Endothelial cell of umbilical vein (primary cell): ENCODE measurements around the gene CCSER1. TPM values are rescaled to one million over a fixed set of nuclear protein-coding genes. Genes with fewer than 3 reads are reported as not detected.

Experiments
- BruUV-seq: library from RNA; stranded (reverse); fragments of 400-500 nt; replicated peaks from 2 replicates; lab custom pipeline; 2021; lab: Mats Ljungman, UMichigan
- CTCF ChIA-PET: fragments of 300-600, 350-600 bp; sonication (Branson Sonifier 250); formaldehyde crosslinking; loops from one replicate; lab custom pipeline; 2021; ENCODE audit warnings: antibody characterized with exemption, inconsistent platforms; lab: Charles Lee
- POLR2A ChIA-PET: fragments of 300-600, 350-600 bp; sonication (Branson Sonifier 250); formaldehyde crosslinking; loops from one replicate; lab custom pipeline; 2021; ENCODE audit warnings: antibody characterized with exemption, inconsistent platforms; lab: Charles Lee
- DNase-seq: peaks from one replicate; pipeline ENCODE4 v3.0.0-alpha.2; 2011; ENCODE audit warnings: low read depth, low spot score
- FAIRE-seq: peaks from 2 replicates; lab custom pipeline; 2011; peaks lifted over from hg19 to GRCh38; lab: Jason Lieb, UNC
- H2AFZ ChIP-seq: 2 replicates; pipeline ENCODE4 v1.6.0; 2012; ENCODE audit warnings: low read depth, low read length, control low read depth, inconsistent platforms
- H3K27ac ChIP-seq: 2 replicates; pipeline ENCODE4 v1.5.1; 2011; ENCODE audit warnings: low read depth, mild to moderate bottlenecking, control low read depth, low read length, moderate library complexity; ENCODE audit not compliant: insufficient read depth
- H3K27me3 ChIP-seq, 2 experiments: 2 replicates each; pipeline versions ENCODE4 v1.6.0 to v1.6.1; 2011; ENCODE audit warnings: low read length in 2 of 2, mixed read lengths in 1 of 2; ENCODE audit not compliant: control insufficient read depth in 2 of 2, insufficient read depth in 2 of 2
- H3K36me3 ChIP-seq, 2 experiments: 2 replicates in 1 of 2; 3 replicates in 1 of 2; pipeline ENCODE4 v1.5.1; 2011; ENCODE audit warnings: low read length in 2 of 2, mild to moderate bottlenecking in 1 of 2, moderate library complexity in 1 of 2; ENCODE audit not compliant: control insufficient read depth in 2 of 2, insufficient read depth in 2 of 2; ENCODE audit errors: extremely low read depth in 1 of 2
- H3K4me1 ChIP-seq: 3 replicates; pipeline ENCODE4 v1.5.1; 2011; ENCODE audit warnings: mild to moderate bottlenecking, low read length; ENCODE audit not compliant: control insufficient read depth, insufficient read depth; ENCODE audit errors: extremely low read depth
- H3K4me2 ChIP-seq: 2 replicates; pipeline ENCODE4 v1.6.1; 2011; ENCODE audit warnings: low read length, control low read depth, mixed read lengths; ENCODE audit not compliant: insufficient read depth
- H3K4me3 ChIP-seq, 3 experiments: fragments of 200-600 bp in 1 of 3; sonication (generic), shearing (Covaris generic) in 1 of 3; replicated peaks in 1 of 3; 2 replicates each; pipeline ENCODE4 v1.5.1; 2011 to 2016; ENCODE audit warnings: control low read depth in 3 of 3, low read length in 3 of 3, mild to moderate bottlenecking in 2 of 3, inconsistent platforms in 1 of 3, low read depth in 1 of 3, moderate library complexity in 1 of 3; ENCODE audit not compliant: insufficient read depth in 1 of 3
- H3K79me2 ChIP-seq: 2 replicates; pipeline ENCODE4 v1.6.0; 2012; ENCODE audit warnings: low read length, inconsistent platforms; ENCODE audit not compliant: control insufficient read depth, insufficient read depth
- H3K9ac ChIP-seq: replicated peaks from 2 replicates; pipeline ENCODE3; 2011; ENCODE audit warnings: low read length, control low read depth; ENCODE audit not compliant: insufficient read depth; ENCODE audit errors: extremely low read depth
- H3K9me1 ChIP-seq: replicated peaks from 3 replicates; pipeline ENCODE4 v1.6.0; 2011; ENCODE audit warnings: mild to moderate bottlenecking, low read length; ENCODE audit not compliant: control insufficient read depth, insufficient read depth; ENCODE audit errors: extremely low read depth
- H3K9me3 ChIP-seq: replicated peaks from 2 replicates; pipeline ENCODE4 v1.5.1; 2012; ENCODE audit warnings: low read length, inconsistent platforms; ENCODE audit not compliant: control insufficient read depth, insufficient read depth
- H4K20me1 ChIP-seq: replicated peaks from 2 replicates; pipeline ENCODE3; 2011; ENCODE audit warnings: mild to moderate bottlenecking, low read length; ENCODE audit not compliant: control insufficient read depth, insufficient read depth; ENCODE audit errors: extremely low read depth
- EZH2 ChIP-seq: IDR thresholded peaks from 2 replicates; pipeline ENCODE4 v1.6.1; 2012; ENCODE audit warnings: borderline replicate concordance, low read depth, mild to moderate bottlenecking, moderate library complexity, low read length, inconsistent platforms; ENCODE audit not compliant: severe bottlenecking
- FOS ChIP-seq: IDR thresholded peaks from 2 replicates; pipeline ENCODE4 v1.6.1; 2011; ENCODE audit warnings: mild to moderate bottlenecking, low read length, moderate library complexity, borderline replicate concordance; ENCODE audit not compliant: insufficient read depth
- GATA2 ChIP-seq: IDR thresholded peaks from 2 replicates; pipeline ENCODE4 v1.7.0; 2011; ENCODE audit warnings: low read depth, mild to moderate bottlenecking, moderate library complexity, mixed read lengths, low read length; ENCODE audit not compliant: insufficient read length, insufficient read depth
- JUN ChIP-seq: IDR thresholded peaks from 2 replicates; pipeline ENCODE4 v1.6.1; 2011; ENCODE audit warnings: borderline replicate concordance, low read depth; ENCODE audit not compliant: insufficient read length, insufficient read depth
- MAX ChIP-seq: IDR thresholded peaks from 2 replicates; pipeline ENCODE4 v1.6.1; 2011; ENCODE audit not compliant: insufficient read depth, insufficient read length
- MYC ChIP-seq: IDR thresholded peaks from one replicate; pipeline ENCODE4 v1.6.1; 2011; ENCODE audit warnings: mild to moderate bottlenecking, low read depth, low read length
- POLR2A ChIP-seq: IDR thresholded peaks from 2 replicates; pipeline ENCODE4 v1.6.1; 2012; ENCODE audit warnings: low read depth, mild to moderate bottlenecking, control low read depth, low read length
- POLR2AphosphoS5 ChIP-seq: IDR thresholded peaks from 2 replicates; pipeline ENCODE4 v1.6.1; 2012; ENCODE audit warnings: low read depth, mild to moderate bottlenecking, control low read depth, low read length, moderate library complexity; ENCODE audit not compliant: insufficient read depth
- dilution Hi-C: fragments of 300-500 bp; cut with MboI; formaldehyde crosslinking; loops from one replicate; pipeline ENCODE4 v1.15.0; 2019; ENCODE audit warnings: low sequenced_read_pairs; ENCODE audit not compliant: extremely low pct_ligation_motif_present
- intact Hi-C: fragments of 100-400 bp; cut with micrococcal nuclease; formaldehyde crosslinking; loops from one replicate; pipeline ENCODE4 v1.10.0; 2022
- polyA plus RNA-seq, 4 experiments: library from polyadenylated mRNA; depleted of rRNA in 3 of 4; stranded (reverse) in 3 of 4; unstranded in 1 of 4; fragments of >200 nt; gene quantifications; 2 replicates each; pipeline versions ENCODE4 v1.2.1 to v1.2.3, GENCODE V29; 2011 to 2012; ENCODE audit warnings: missing spikeins in 1 of 4
- total RNA-seq: library from RNA; stranded (reverse); gene quantifications from 2 replicates; pipeline ENCODE4 v1.2.3, GENCODE V29; 2021
- TF ChIP-seq, protein P1 (sequence below), 2 donors: IDR thresholded peaks; 1 replicate in 1 of 2; 2 replicates in 1 of 2; pipeline ENCODE4 v1.5.1; 2011; ENCODE audit warnings: low read length in 2 of 2, mild to moderate bottlenecking in 2 of 2, moderate library complexity in 2 of 2, control low read depth in 1 of 2, inconsistent platforms in 1 of 2, low read depth in 1 of 2; ENCODE audit not compliant: insufficient read depth in 1 of 2; ENCODE audit errors: extremely low read depth in 1 of 2

Gene CCSER1
- total and polyA plus RNA-seq, 2 donors (not counting 3 experiments of a cell fraction or from before 2014, with no cell fraction given), result 0.11 to 1.8 TPM

GRCh38 chr4:90544532-90545045 is 417.4 kb downstream of the CCSER1 start:
- Histone ChIP-seq H3K4me3 (no peak overlapping the region), H3K27me3 (no peaks in the 10 kb centered on the region), H3K9me3 (no peaks in the 10 kb centered on the region), H4K20me1 (no peaks in the 10 kb centered on the region), H3K27ac (no peak overlapping the region), H3K79me2 (no peaks in the 10 kb centered on the region), H3K36me3 (no peaks in the 10 kb centered on the region), H2AFZ (no peak overlapping the region), H3K4me1 (no peaks in the 10 kb centered on the region), H3K9me1 (no peaks in the 10 kb centered on the region), H3K4me2 (no peak overlapping the region), H3K9ac (no peak overlapping the region)
- intact Hi-C loops (no loop called here), dilution Hi-C loops (no loop called here)
- CTCF ChIA-PET, result no interaction called here
- TF ChIP-seq FOS (no peak), JUN (no peak), POLR2A (no peak), MYC (no peak), EZH2 (no peak), GATA2 (no peak), POLR2AphosphoS5 (no peak), MAX (no peak)
- TF ChIP-seq, protein P1, sequence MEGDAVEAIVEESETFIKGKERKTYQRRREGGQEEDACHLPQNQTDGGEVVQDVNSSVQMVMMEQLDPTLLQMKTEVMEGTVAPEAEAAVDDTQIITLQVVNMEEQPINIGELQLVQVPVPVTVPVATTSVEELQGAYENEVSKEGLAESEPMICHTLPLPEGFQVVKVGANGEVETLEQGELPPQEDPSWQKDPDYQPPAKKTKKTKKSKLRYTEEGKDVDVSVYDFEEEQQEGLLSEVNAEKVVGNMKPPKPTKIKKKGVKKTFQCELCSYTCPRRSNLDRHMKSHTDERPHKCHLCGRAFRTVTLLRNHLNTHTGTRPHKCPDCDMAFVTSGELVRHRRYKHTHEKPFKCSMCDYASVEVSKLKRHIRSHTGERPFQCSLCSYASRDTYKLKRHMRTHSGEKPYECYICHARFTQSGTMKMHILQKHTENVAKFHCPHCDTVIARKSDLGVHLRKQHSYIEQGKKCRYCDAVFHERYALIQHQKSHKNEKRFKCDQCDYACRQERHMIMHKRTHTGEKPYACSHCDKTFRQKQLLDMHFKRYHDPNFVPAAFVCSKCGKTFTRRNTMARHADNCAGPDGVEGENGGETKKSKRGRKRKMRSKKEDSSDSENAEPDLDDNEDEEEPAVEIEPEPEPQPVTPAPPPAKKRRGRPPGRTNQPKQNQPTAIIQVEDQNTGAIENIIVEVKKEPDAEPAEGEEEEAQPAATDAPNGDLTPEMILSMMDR (IDR thresholded peaks at IDR 0.05; ENCODE audit: extremely low read depth in 1 of 2, insufficient read depth in 1 of 2, low read depth in 1 of 2, low read length in 2 of 2), result no peak
- FAIRE-seq (no peak), DNase-seq (no peak)
- POLR2A ChIA-PET, result no interaction called here
- BruUV-seq, result no TSS peak
